ENCODE data around the gene MAGOH.
A peak's percentile ranks its signal among the peaks of the same experiment; 100 is the strongest.

The MAGOH gene

GRCh38 chr1:53183095-53183990 is 55.0 kb downstream of the MAGOH start:
- DNase-seq: no peak

- no peak for DNase-seq
Observed at GRCh38 chr1:53182716-53183094, 55.6 kb downstream of the MAGOH start.

GRCh38 chr1:53182111-53182593 is 56.2 kb downstream of the MAGOH start:
- DNase-seq: peak; percentile 60 to 77 (median 69)

- no peak for DNase-seq
Observed at GRCh38 chr1:53180951-53181350, 57.4 kb downstream of the MAGOH start.

GRCh38 chr1:53180226-53180625 is 58.1 kb downstream of the MAGOH start:
- DNase-seq: no peak
